Central memory CD8-positive, alpha-beta T cell (primary cell): ENCODE measurements around the gene WDHD1.
"Not testable (repeated sequence)": the region's sequence is repeated elsewhere in the genome, so short reads cannot be mapped to it uniquely, and the experiment has no call there.

Experiments used
- ATAC-seq: fragments of 150-1000 bp; cut with Tn5 transposase; replicated peaks from 2 replicates; pipeline ENCODE4 v1.10.0; 2022; ENCODE audit warnings: mild to moderate bottlenecking, moderate FRiP score, moderate number of reproducible peaks; ENCODE audit not compliant: poor library complexity, severe bottlenecking; ENCODE audit errors: extremely low read depth
- DNase-seq, 2 donors: peaks; one replicate each; pipeline ENCODE4 v3.0.0; 2021; ENCODE audit warnings: low spot score in 2 of 2
- H3K27ac Mint-ChIP-seq: one replicate; pipeline ENCODE4 v1.8.0; 2022; ENCODE audit warnings: low read depth, mild to moderate bottlenecking, moderate library complexity, mixed read lengths
- H3K27me3 Mint-ChIP-seq: one replicate; pipeline ENCODE4 v1.8.0; 2022; ENCODE audit warnings: mixed read lengths
- H3K36me3 Mint-ChIP-seq: one replicate; pipeline ENCODE4 v1.8.0; 2022; ENCODE audit warnings: mild to moderate bottlenecking, moderate library complexity, mixed read lengths; ENCODE audit not compliant: insufficient read depth
- H3K4me1 Mint-ChIP-seq: one replicate; pipeline ENCODE4 v1.8.0; 2022; ENCODE audit warnings: mixed read lengths
- H3K4me3 Mint-ChIP-seq: one replicate; pipeline ENCODE4 v1.8.0; 2022; ENCODE audit warnings: mild to moderate bottlenecking, moderate library complexity, mixed read lengths
- H3K9me3 Mint-ChIP-seq: one replicate; pipeline ENCODE4 v1.8.0; 2022; ENCODE audit warnings: mixed read lengths

WDHD1 gene

DNA sequence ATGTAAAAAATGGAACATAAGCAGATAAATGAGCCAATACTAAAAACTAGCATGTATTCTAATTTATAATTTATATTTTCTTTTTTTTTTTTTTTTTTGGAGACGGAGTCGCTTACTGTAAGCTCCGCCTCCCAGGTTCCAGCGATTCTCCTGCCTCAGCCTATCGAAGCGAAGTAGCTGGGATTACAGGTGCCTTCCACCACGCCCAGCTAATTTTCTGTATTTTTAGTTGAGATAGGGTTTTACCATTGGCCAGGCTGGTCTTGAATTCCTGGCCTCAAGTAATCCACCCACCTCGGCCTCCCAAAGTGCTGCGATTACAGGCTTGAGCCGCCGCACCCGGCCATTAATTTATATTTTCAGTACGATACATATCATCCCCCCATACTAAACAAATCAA lies 27.2 kb upstream of the WDHD1 start:
- ATAC-seq (no peak), DNase-seq (no peak)
- H3K9me3 Mint-ChIP-seq = no peaks in the 10 kb centered on the region
- no peaks in the 10 kb centered on the region for H3K27me3 Mint-ChIP-seq
- peak overlapping the region; percentile 86 for H3K4me3 Mint-ChIP-seq
- peaks cover 43% of the 10 kb centered on the region for H3K36me3 Mint-ChIP-seq
- peaks cover 41% of the 10 kb centered on the region for H3K4me1 Mint-ChIP-seq
- peak overlapping the region; percentile 16 for H3K27ac Mint-ChIP-seq

DNA sequence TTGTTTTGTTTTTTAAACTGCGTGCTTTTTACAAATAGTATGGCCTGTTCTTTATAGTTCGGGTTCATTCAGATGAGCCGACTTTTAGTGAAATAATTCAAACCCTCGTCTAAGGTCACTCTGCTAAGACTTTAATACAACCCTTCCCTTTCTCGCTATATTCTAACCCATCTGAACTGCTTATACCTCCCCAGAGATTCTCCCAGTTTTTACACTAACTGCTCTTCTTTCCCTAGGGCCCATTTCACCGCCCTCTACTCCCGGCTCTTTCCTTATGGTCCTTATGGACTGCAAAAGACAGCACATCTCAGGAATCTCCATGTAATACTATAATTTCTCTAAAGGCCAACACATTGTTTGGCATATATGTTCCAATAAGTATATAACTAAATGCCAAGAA lies 26.6 kb upstream of the WDHD1 start:
- H3K4me1 Mint-ChIP-seq = peaks cover 41% of the 10 kb centered on the region
- peak overlapping the region; percentile 86 for H3K4me3 Mint-ChIP-seq
- H3K36me3 Mint-ChIP-seq = peaks cover 41% of the 10 kb centered on the region

DNA sequence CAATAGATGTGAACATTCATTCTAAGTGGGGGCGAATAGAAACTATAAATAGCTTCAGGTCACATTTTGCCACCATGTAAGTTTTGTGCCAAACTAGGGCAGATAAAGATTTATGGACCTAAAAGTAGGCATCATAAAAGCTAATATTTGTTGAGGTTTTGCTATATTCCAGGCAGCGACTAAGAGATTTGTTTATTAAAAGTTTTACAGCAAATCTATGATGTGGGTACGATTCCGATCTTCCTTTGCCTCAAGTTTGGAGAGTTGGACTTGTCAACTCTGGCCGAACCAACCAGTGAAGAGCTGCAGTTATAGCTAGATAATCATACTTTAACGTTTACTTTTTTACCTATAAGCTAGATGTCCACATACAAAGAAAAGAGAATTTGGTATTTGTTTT lies 26.1 kb upstream of the WDHD1 start:
- no peak for DNase-seq
- H3K4me1 Mint-ChIP-seq = peaks cover 36% of the 10 kb centered on the region
- no peaks in the 10 kb centered on the region for H3K9me3 Mint-ChIP-seq
- H3K27ac Mint-ChIP-seq = peak overlapping the region; percentile 94
- peak overlapping the region; percentile 86 for H3K4me3 Mint-ChIP-seq
- no peaks in the 10 kb centered on the region for H3K27me3 Mint-ChIP-seq
- H3K36me3 Mint-ChIP-seq = peaks cover 37% of the 10 kb centered on the region
- no peak for ATAC-seq

More for the DNA sequence above, 26.6 kb upstream of the WDHD1 start:
- ATAC-seq (no peak), DNase-seq (no peak)
- Mint-ChIP-seq H3K9me3 (no peaks in the 10 kb centered on the region), H3K27me3 (no peaks in the 10 kb centered on the region), H3K27ac (peak overlapping the region; percentile 94)

DNA sequence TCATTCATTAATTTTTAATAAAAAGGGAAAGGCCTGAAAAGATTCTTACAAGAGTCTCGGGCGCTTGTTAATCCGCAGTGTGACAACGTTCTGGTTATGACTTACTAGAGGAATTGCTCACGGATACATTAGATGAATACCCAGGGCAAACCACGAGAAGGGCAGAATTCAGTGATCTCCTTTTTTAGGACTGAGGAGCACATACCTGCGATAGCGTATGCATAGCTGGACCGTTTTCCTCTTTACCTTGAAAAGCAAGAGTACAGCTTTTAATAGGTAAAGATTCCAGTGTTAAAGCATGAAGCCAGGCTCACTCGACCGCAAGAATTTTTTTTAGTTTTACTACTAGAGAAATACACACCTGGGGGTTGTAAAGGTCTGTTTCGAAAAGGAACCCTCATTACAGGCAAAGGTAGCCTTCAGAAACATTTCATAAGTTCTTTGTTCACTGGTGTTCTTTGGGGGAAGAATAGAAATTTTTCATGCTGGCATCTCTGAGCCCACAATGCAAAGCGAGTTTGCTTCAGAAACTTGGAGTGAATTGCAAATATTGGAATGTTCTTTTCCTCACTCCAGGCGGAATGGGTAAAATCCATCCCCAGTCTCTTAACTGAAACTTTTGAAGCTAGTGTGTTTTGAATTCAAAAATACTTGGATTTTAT lies 25.5 kb upstream of the WDHD1 start:
- Mint-ChIP-seq H3K27me3 (no peaks in the 10 kb centered on the region), H3K4me1 (peaks cover 35% of the 10 kb centered on the region), H3K4me3 (peak overlapping the region; percentile 86), H3K27ac (peak overlapping the region; percentile 94), H3K36me3 (peaks cover 33% of the 10 kb centered on the region), H3K9me3 (no peaks in the 10 kb centered on the region)
- peak; percentile 6 for ATAC-seq
- no peak for DNase-seq

DNA sequence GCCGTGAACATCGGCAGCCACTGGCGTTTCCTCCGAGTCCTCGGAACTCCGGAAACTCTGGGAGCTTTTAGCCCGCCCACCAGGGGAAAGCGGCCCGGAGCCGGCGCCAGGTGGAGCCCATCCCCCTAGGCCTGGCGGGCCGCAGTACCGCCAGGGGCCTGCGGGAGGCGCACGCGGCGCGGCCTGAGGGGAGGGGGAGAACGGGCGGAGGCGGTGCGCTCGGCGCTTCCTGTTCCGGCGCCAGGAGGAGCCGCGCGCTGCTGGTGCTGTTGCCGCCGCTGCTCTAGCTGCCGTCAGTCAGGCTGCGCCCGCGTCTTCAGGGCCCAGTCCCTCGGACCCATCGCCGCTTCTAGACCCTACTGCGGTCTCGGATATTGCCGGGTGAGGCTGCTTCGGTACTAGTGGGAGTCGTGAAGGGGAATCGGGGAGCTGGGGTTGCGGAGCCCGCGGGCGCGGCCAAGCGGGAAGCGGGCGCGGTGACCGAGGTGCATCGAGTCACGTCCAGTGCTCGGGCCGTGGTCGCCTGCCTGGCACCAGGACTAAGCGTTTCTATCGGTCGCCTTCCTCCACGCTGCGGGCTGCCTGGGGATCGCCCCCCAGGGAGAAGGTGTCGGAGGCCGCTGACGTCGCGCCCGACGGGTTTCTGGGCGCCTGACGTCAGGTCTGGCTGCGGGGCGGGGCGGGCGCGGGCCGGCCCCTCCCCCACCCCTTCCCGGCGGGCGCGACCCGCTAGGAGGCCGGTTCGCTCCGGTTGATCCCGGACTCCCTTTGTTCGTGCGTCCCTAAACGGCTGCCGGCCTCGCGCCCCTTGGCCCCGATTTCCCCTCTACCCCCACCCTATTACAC lies 24.7 kb upstream of the WDHD1 start, which contains the start of gene MAPK1IP1L:
Gene MAPK1IP1L, plus strand, starts transcription at position 225 of the 846 bp plus-strand sequence. CDS start 10,037 bp downstream, outside the sequence.
- Mint-ChIP-seq H3K4me3 (peak within 1 kb of the TSS; percentile 86), H3K4me1 (peaks cover 35% of the 10 kb centered on the region), H3K9me3 (no peaks in the 10 kb centered on the region), H3K36me3 (peaks cover 31% of the 10 kb centered on the region), H3K27ac (peak within 1 kb of the TSS; percentile 94), H3K27me3 (no peaks in the 10 kb centered on the region)
- peak; percentile 87 to 92 for DNase-seq
- peak; percentile 87 for ATAC-seq

DNA sequence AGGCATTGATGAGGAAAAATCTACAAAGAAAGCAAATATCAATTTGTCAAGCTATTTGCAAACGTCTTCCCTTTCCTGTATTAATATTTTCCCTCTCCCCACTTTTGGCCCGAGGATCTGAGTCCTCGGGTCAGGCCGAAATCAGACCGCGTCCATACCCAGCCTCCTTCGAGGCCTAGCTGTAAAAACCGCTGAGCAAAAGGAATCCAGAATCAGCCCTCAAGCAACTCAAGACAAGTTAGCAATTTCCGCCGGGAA lies 24.2 kb upstream of the WDHD1 start:
- ATAC-seq = peak; percentile 1
- Mint-ChIP-seq H3K4me1 (peaks cover 33% of the 10 kb centered on the region), H3K9me3 (no peaks in the 10 kb centered on the region), H3K4me3 (peak overlapping the region; percentile 86), H3K27ac (peak overlapping the region; percentile 94), H3K36me3 (peaks cover 29% of the 10 kb centered on the region), H3K27me3 (no peaks in the 10 kb centered on the region)
- DNase-seq = no peak

DNA sequence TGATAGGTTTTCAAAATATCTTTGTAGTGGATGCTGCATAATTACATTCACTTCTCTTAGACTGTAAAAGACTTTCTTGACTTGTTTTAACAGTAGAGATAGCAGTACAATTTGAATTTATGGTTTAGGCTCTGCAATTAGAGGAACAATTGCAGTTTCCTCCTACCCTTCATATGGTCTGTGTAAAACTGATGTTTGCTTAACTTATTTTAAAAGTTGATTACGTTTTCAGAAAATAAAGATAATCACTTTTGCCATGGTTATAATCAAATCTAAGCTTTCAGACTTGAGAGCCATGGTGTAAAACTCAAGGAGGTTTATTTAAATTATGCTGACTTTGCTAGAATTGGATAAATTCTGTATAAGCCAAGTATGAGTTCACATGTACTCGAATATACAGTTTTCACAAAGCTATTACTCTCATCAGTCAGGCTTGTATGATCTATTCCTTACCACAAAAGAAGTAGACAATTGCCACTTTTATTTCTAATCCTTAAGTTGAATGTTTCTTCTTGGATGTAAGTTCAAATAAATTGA lies 22.1 kb upstream of the WDHD1 start:
- no peak for ATAC-seq
- H3K27ac Mint-ChIP-seq = no peak overlapping the region
- H3K27me3 Mint-ChIP-seq = no peaks in the 10 kb centered on the region

DNA sequence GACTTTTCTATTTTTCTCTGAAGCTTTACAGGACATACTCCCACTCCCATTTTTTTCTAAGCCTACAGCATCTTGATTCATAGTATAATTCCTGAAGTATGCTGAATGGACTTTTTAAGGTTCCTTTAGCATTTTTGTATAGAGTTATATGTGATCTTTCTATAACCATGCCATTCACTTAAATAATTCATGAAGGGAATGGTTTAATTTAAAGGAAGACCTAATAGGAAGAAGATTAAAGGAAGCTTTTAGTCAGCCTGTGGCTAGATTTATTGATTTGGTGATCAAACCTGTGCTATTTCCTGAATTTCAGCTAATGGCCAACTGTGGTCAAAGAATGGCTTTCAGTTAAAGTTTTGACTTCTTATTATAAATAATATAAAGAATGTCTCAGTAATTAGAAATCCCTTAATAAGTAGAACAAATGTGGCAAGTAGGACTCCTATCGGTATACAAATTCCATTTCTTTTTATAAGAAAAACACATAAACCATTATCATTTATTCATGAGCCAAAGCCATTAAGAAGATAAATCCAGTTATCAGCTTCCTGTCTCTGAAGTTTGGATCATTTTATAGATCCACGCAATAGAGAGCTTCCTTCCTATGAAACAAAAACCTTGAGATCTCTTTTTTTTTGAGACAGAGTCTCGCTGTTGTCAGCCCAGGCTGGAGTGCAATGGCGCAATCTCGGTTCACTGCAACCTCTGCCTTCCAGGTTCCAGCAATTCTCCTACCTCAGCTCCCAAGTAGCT lies 20.6 kb upstream of the WDHD1 start:
- H3K36me3 Mint-ChIP-seq = peaks cover 27% of the 10 kb centered on the region
- H3K9me3 Mint-ChIP-seq = no peaks in the 10 kb centered on the region
- peaks cover 11% of the 10 kb centered on the region for H3K4me1 Mint-ChIP-seq
- DNase-seq (no peak), ATAC-seq (no peak)
- no peak overlapping the region for H3K27ac Mint-ChIP-seq
- H3K4me3 Mint-ChIP-seq = no peak overlapping the region
- no peaks in the 10 kb centered on the region for H3K27me3 Mint-ChIP-seq

More for the DNA sequence above, 22.1 kb upstream of the WDHD1 start:
- H3K4me1 Mint-ChIP-seq = peaks cover 26% of the 10 kb centered on the region
- no peak overlapping the region for H3K4me3 Mint-ChIP-seq
- DNase-seq = no peak
- no peaks in the 10 kb centered on the region for H3K9me3 Mint-ChIP-seq
- H3K36me3 Mint-ChIP-seq = peaks cover 26% of the 10 kb centered on the region

DNA sequence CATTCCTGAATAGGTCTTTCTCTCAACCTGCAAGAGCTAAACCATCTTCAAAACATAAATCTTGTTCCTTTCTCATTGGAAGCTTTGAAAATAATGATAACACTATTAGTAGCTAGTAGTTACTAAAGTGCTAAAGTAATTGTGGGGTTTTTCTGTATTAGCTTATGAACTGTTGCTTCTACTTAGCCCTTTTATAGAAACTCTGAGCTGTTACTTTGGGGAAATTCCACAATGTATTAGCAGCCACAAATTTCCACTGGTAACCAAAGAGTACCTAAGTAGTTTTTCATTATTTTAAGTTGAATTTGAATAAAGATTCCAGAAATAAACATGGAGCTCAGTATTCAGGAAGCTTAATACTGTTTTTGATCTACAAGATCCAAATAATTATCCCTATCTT lies 18.2 kb upstream of the WDHD1 start:
- H3K27ac Mint-ChIP-seq = no peak overlapping the region
- H3K4me1 Mint-ChIP-seq = no peaks in the 10 kb centered on the region
- H3K27me3 Mint-ChIP-seq = no peaks in the 10 kb centered on the region
- DNase-seq (no peak), ATAC-seq (no peak)
- H3K4me3 Mint-ChIP-seq = no peak overlapping the region
- no peaks in the 10 kb centered on the region for H3K9me3 Mint-ChIP-seq
- peaks cover 9% of the 10 kb centered on the region for H3K36me3 Mint-ChIP-seq

DNA sequence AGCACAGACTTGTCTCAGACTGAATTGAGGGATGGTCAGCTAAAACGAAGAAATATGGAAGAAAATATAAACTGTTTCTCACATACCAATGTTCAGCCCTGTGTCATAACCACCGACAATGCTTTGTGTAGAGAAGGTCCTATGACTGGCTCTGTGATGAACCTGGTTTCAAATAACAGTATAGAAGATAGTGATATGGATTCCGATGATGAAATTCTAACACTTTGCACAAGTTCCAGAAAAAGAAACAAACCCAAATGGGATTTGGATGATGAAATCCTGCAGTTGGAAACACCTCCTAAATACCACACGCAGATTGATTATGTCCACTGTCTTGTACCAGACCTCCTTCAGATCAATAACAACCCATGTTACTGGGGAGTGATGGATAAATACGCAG lies 16.6 kb upstream of the WDHD1 start:
- no peaks in the 10 kb centered on the region for H3K9me3 Mint-ChIP-seq
- H3K4me1 Mint-ChIP-seq = peaks cover 4% of the 10 kb centered on the region
- peaks cover 15% of the 10 kb centered on the region for H3K36me3 Mint-ChIP-seq
- H3K27me3 Mint-ChIP-seq = no peaks in the 10 kb centered on the region
- no peak for DNase-seq
- no peak overlapping the region for H3K4me3 Mint-ChIP-seq
- H3K27ac Mint-ChIP-seq = no peak overlapping the region
- ATAC-seq = no peak

DNA sequence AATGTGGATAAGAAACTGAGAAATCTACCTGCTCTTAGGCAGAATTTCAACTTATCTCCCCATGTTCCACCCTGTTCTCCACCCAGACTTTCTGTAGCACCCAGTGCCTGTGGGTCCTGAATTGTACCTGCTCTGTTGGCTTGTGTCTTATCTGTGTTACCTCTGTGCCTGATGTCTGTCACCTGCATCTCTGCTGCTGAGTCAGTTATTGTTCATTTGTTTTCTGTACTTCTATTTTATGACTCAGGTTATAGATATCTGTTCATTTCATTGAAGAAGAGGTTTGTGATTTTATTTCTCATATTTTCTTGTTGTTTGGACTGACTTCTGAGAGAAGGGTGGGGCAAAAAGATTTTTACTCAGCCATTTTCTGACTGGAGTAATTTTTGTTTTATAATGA lies 11.8 kb upstream of the WDHD1 start:
- DNase-seq (no peak), ATAC-seq (no peak)
- H3K9me3 Mint-ChIP-seq = no peaks in the 10 kb centered on the region
- H3K36me3 Mint-ChIP-seq = peaks cover 26% of the 10 kb centered on the region
- H3K27ac Mint-ChIP-seq = no peak overlapping the region
- peaks cover 6% of the 10 kb centered on the region for H3K4me1 Mint-ChIP-seq
- no peaks in the 10 kb centered on the region for H3K27me3 Mint-ChIP-seq
- H3K4me3 Mint-ChIP-seq = no peak overlapping the region

DNA sequence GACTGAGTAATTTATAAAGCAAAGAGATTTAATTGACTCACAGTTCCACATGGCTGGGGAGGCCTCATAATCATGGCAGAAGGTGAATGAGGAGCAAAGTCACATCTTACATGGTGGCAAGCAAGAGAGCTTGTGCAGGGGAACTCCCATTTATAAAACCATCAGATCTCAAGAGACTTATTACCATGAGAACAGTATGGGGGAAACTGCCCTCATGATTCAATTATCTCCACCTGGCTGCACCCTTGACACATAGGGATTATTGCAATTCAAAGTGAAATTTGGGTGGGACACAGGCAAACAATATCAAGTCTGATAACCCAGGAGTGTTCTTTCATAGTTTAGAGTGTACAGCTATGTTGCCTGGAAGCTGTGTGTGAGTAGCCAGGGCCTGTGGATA lies 11.1 kb upstream of the WDHD1 start:
- not testable (repeated sequence) for H3K4me3 Mint-ChIP-seq, H3K9me3 Mint-ChIP-seq, DNase-seq, H3K27ac Mint-ChIP-seq, H3K4me1 Mint-ChIP-seq, H3K27me3 Mint-ChIP-seq, ATAC-seq
- H3K36me3 Mint-ChIP-seq = peaks cover 23% of the 10 kb centered on the region
